PC-9 (cell line): Measurements from ENCODE around the gene CFAP141.

Experiments used
- EZH2 ChIP-seq: fragments of 200-600 bp; sonication (generic); IDR thresholded peaks from 2 replicates; pipeline ENCODE4 v1.8.0; 2017; ENCODE audit warnings: antibody characterized with exemption, low read depth
- TF ChIP-seq, protein P1 (sequence below): fragments of 200-600 bp; sonication (generic); conservative IDR thresholded peaks from 2 replicates; pipeline ENCODE4 v1.6.1; 2017; ENCODE audit warnings: mixed run types, antibody characterized with exemption, mild to moderate bottlenecking, moderate library complexity

GRCh38 chr1:154253671-154254070 lies 47.5 kb upstream of the CFAP141 start:
- TF ChIP-seq, protein P1, sequence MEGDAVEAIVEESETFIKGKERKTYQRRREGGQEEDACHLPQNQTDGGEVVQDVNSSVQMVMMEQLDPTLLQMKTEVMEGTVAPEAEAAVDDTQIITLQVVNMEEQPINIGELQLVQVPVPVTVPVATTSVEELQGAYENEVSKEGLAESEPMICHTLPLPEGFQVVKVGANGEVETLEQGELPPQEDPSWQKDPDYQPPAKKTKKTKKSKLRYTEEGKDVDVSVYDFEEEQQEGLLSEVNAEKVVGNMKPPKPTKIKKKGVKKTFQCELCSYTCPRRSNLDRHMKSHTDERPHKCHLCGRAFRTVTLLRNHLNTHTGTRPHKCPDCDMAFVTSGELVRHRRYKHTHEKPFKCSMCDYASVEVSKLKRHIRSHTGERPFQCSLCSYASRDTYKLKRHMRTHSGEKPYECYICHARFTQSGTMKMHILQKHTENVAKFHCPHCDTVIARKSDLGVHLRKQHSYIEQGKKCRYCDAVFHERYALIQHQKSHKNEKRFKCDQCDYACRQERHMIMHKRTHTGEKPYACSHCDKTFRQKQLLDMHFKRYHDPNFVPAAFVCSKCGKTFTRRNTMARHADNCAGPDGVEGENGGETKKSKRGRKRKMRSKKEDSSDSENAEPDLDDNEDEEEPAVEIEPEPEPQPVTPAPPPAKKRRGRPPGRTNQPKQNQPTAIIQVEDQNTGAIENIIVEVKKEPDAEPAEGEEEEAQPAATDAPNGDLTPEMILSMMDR: no peak
- TF ChIP-seq EZH2: no peak
